Hepatic stellate cell (primary cell): Measurements from ENCODE around the gene RC3H2.
A peak's percentile ranks its signal among the peaks of the same experiment; 100 is the strongest.
"Not testable (repeated sequence)": the region's sequence is repeated elsewhere in the genome, so short reads cannot be mapped to it uniquely, and the experiment has no call there.

Source experiments
- DNase-seq: peaks from one replicate; pipeline ENCODE4 v3.0.0; 2011; ENCODE audit warnings: low spot score

RC3H2 gene

DNA sequence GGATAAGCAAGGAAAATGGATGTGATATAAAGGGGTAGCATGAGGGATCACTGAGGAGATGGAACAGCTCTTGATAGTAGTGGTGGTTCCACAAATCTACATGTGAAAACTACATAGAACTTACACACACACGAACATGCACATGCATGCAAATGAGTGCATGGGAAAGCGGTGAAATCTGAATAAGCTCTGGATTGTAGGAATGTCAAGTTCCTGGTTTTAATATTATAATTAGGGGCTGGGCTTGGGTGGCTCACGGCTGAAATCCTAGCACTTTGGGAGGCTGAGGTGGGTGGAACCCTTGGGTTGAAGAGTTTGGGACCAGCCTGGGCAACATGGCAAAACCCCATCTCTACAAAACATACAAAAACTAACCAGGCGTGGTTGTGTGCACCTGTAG is 63.7 kb downstream of the RC3H2 start:
- DNase-seq = no peak

DNA sequence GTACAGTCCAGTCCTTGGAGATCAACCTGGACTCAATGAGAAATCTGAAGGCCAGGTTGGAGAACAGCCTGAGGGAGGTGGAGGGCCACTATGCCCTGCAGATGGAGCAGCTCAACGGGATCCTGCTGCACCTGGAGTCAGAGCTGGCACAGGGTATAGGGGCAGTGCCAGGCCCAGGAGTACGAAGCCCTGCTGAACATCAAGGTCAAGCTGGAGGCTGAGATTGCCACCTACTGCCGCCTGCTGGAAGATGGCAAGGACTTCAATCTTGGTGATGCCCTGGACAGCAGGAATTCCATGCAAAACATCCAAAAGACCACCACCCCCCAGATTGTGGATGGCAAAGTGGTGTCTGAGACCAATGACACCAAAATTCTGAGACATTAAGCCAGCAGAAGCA is 66.7 kb downstream of the RC3H2 start:
- not testable (repeated sequence) for DNase-seq

DNA sequence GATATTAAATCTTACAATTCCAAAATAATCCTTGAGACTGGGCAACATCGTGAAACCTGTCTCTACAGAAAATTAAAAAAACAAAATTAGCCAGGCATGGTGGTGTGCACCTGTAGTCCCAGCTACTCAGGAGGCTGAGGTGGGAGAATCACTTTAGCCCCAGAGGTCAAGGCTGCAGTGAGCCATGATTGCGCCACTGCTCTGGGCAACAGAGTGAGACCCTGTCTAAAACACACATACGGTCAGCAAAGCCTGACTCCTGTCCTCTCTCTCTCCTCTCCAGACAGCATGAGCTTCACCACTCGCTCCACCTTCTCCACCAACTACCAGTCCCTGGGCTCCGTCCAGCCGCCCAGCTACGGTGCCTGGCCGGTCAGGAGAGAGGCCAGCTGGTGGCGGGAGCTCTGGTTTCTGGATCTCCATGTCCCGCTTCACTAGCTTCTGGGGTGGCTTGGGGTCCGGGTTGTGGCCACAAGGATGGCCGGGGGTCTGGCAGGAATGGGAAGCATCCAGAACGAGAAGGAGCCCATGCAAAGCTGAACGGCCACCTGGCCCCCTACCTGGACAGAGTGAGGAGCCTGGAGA is 67.8 kb downstream of the RC3H2 start:
- no peak for DNase-seq

DNA sequence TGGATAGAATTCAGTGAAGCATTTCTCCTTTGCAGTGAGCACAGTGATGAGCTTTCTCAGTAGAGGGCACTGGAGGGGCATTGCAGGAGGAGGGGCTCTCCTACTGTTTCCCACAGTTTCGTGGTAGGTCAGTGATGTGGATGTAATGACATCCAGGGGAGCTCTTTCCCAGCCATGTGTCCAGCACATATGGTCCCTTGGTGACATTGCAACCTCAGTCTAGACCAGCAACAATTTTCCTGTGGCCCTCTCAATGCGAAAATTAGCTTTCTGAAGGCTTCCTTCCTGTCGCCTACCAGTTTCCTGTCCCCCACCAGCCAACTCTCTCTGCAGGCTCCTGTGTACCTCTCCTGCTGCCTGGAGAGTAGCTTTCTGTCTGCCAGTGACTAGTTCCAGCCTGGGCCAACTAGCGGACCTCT is 69.8 kb downstream of the RC3H2 start:
- DNase-seq = no peak

DNA sequence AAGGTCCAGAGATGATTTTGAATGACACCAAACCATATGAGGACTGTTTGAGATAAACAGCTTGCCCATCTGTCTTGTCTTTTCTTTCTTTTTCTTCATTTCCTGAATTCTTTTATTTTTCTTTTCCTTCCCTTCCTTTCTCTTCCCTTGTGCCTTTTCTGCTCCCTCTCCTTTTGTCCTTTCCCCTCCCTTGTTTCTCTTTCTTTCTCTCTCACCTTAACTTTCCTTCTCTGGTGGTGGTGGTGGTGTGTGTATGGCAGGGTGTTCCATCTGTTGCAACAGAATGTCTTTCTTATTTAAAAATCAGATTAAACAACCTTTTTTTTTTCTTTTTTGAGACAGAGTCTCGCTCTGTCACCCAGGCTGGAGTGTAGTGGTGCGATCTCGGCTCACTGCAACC is 73.0 kb downstream of the RC3H2 start:
- DNase-seq = no peak

DNA sequence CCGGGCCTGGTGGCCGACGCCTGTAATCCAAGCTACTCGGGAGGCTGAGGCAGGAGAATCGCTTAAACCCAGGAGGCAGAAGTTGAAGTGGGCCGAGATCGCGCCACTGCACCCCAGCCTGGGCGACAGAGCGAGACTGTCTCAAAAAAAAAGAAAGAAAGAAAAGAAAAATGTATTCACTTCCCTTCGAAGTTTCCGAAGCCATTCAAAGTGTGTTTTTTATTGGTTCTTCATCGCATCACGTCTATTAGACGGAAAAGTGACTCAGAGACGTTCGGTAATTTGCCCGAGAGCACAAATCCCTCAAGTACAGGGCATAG is 76.2 kb downstream of the RC3H2 start:
- DNase-seq = not testable (repeated sequence)

DNA sequence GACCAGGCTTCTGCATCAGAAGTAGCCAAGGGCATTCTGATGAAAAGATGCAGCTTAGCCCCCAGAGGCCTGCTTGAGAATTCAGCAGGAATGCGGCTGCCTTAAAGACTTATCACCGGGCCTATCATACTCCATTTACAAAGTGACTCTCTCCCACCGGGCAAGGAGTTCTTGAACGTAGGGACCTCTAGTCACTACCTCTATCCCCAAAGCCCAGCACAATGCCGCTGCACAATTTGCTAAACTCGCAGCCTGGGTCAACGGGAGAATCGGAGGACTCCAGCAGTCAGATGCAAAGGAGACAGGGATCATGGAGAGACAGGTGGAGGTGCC is 77.4 kb downstream of the RC3H2 start:
- peak; percentile 56 for DNase-seq

DNA sequence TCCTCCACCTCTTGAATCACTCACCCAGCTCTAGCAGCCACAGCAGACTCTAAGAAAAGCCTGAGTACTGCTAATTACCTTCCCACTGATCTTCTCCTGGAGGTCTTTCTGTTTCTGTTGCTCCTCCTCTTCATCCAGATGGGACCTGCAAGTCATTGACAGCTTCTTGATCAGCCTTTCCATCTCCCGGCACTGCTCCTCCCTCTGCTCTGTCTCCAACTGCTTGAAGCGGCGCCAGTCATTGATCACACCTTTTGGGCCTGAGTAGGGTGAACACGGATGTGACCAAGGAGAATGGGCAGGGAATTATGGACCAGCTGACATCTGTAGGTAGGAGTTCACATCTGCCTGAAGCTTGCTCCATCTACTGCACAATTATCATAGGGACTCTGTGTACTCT is 82.2 kb downstream of the RC3H2 start:
- no peak for DNase-seq

DNA sequence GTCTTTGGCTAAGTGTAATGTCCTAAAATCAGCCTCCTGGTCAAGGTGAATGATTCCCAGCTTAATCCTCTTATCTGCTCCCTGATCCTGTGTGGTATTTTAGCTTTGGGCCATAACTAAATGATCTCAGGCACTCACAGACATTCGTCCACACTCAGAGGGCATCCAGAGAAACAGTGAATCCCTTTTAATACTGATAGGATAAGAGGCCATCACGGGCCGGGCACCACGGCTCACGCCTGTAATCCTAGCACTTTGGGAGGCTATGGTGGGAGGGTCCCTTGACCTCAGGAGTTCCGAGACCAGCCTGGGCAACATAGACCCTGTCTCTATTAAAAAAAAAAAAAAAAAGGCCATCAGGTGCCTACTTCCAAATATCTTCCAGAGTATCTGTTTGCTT is 83.1 kb downstream of the RC3H2 start:
- no peak for DNase-seq

DNA sequence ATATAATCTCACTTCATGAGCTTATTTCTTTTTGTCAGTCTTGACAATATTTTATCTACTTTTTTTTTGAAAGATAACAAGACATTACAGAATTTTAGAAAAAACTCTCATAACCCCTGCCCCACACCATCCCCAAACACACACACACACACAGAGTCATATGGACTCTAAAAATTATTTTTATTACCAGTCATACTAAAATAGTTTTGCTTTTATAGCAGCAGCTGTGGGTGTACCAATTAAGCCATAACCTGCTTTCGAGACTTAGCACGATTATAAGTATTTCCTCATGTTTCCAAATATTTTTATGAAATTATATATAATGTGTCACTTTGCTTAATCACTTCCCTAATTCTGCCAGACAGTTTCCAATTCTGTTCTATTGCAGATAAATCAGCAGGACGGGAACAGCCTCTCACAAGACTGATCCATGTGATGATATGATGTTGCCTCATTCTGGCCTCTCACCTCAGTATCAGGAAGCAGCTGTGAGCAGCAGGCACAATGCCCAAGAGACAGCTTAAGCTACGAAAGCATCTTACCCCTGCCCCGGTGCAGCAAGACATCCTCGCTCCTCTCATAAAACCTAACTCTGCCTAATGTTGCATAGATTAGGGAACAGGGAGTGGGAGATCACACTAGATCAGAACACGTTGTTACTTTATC is 83.7 kb downstream of the RC3H2 start:
- DNase-seq = no peak

DNA sequence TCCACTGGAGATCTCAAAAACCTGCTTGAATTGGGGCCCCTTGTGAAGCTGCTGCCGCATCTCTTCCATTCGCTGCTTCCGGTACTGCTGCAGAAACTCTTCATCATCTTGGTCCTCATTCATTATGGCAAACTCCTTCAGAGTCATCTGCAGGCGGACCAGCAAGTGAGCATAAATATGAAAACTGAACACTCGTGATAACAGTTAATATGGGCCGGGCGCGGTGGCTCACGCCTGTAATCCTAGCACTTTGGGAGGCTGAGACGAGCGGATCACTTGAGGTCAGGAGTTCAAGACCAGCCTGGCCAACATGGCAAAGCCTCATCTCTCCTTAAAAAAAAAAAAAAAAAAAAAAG is 84.7 kb downstream of the RC3H2 start:
- no peak for DNase-seq

DNA sequence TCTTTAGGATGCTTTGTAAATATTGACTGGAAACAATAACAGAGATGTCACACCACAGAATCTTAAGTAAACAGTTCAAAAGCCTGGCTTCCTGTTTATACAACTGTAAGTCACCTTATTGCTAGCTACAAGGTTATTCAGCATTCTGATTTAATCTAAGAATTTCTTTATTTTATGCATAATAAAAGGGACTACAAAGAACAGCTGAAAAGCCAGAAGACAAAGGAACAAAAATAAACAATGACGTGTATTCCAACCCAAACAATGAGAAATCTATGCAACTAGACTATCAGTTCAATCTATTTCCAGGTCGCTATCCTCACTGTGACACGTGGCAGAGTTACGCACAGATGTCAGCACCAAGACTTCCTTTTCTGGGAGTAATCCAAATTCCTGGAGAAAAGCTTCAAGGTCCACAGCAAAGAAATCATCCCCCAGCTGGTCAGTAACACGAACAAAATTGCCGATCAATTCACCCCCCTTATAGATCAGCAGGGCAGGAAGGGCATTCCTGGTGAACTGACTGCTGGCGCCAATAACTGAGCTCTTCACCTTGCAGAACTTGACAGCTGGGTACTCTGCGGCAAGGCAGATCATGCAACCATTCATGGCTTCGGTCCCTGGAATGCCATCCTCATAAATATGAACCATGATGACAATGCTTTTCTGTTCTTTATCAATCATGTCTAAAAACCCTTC is 85.2 kb downstream of the RC3H2 start:
- no peak for DNase-seq

DNA sequence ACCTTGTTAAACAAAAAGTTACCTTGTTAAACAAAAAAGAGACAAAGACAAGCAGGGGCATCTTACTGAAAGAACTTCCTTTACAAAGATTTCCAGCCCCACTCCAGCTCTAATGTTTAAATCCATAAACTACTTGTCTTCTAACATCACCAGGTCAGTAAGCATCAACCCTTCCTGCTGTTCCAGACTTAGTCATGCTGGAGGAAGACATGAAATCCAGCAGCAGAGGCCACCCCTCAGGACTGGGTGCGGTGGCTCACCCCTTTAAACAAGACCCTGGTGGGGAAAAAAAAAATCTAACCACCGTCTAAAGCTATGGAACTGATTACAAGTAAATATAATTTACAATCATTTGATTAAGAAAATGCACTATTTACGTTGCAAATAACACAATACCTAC is 85.8 kb downstream of the RC3H2 start:
- peak; percentile 53 for DNase-seq

DNA sequence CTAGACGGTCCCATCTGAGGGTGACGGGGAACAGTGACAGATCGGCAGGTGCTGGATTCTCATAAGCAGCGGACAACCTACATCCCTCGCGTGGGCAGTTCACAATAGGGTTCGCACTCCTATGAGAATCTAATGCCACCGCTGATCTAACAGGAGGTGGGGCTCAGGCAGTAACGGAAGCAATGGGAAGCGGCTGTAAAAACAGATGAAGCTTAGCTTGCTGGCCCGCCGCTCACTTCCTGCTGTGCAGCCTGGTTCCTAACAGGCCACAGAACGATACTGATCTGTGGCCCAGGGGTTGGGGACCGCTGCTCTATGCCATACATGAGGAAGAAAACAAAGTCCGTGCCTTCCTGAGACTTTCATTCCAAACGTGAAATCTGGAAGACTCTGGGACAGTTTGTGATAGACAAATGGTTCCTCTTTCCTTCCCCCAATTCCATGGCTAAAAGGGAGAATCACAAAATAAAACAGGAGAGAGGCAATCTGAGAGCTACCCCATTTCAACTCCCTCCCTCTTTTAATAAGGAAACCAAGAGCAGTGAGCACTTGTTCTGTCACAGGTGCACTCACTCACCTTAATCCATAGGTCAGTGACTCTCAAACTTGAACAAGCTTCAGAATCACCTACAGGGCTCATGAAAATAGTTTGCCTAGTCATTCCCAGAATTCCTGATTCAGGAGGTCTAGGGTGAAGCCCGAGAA is 88.8 kb downstream of the RC3H2 start:
- no peak for DNase-seq

DNA sequence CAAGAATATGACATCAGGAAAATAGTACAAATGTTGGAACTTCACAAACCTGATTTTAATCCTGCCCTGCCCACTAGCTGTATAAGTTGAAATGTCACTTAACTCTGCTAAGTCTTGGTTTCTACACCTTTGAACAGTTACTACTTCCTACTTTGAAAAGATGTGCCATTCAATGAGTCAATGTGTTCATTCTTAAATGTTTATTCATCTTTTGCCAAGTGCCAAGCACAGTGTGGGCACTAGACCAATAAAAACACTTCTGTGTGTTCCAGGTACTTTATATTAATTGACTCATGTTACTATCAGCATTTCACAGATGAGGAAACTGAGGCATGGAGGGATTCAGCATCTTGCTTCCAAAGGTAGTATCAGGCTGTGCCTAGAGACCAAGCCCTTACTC is 89.6 kb downstream of the RC3H2 start:
- no peak for DNase-seq

DNA sequence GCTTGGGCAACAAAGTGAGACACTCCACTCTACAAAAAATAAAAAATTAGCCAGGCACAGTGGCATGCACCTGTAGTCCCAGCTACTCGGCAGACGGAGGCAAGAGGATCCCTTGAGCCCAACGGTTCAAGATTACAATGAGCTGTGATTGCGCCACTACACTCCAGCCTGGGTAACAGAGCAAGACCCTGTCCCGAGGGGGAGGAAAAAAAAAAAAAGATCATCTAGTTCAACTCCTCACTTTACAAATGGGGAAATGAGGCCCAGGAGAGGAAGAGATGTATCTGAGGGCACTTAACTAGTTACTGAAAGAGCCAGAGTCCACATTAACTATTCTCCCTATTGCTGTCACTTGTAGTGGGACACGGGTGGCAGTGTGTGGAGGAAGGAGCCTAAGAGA is 90.6 kb downstream of the RC3H2 start:
- DNase-seq = no peak

DNA sequence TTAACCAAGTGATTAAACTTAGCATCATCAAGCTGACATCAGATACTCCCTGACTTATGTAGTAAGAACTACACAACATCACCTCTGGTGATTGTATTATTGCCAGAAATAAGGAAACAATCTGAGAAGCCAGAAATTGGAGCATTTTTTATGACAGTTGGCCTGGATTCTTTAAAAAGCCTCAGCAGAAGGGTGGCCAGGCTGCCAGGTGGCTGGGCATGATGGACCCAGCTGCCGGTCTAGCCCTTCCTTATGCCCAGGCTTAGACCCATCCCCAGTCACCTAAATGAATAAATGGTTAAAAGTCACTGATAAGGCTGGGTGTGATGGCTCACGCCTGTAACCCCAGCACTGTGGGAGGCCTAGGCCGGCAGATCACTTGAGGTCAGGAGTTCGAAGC is 92.4 kb downstream of the RC3H2 start:
- DNase-seq = no peak

DNA sequence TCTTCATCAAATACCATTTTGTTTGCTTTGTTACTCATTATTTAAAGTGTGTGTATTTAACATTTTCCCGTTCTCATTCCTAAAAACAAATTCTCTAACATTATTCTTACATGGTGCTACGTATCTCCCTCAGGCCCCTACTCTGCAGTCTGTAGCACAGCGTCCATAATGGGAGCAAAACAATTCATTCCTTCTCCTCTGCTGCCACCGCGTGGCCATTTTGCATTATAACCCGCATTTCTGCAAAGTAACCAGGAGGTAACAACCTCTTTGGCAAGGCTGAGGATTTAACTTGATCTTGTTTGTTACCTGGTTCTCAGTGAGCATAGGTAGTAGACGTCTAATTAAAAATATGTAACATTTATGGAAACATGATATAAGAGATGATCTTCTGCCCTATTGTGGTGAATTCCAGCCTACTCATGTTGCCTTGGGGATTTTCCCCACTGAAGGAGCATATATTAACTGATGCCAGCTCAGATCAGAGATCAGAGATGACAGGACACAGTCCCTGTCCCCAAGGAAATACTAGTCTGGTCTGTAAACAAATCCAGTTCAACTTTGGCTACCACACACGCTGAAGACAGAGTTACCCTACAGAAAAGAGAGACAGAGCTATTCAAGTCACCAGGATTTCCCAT is 94.7 kb downstream of the RC3H2 start:
- DNase-seq = peak; percentile 74

DNA sequence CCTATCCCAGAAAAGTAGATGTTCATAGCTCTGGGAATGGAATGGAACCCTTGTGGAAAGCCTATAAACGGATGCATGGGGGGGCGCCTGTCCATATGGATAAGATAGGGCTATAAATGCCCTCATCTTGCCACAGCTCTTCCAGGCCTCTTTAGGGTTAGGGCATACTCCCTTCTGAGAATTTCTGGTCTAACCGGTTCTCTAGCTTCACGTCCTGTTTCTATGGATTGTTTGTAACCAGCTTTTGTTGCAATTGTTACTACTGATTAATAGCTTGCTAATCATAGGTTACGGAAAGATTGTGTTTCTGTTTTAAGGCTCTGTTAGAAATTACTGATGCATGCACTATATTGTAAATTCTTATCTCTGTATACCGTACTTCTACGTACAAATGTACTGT is 95.9 kb downstream of the RC3H2 start:
- not testable (repeated sequence) for DNase-seq

DNA sequence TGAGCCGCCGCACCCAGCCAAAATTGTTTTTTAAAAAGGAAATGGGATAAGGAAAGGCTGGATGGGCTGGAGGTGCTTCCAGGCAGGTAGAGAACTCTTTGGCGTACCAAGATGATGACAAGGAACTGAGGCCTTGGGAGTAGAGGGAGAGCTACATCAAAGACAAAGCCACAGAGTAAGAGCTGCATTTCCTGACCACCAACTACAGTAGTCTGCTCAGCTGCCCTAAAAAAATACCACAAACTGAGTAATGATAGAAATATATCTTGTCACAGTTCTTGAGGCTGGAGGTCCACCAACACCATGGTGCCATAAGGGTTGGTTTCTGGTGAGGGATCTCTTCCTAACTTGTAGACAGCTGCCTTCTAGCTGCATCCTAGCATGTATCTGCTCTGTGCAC is 97.0 kb downstream of the RC3H2 start:
- DNase-seq = no peak

DNA sequence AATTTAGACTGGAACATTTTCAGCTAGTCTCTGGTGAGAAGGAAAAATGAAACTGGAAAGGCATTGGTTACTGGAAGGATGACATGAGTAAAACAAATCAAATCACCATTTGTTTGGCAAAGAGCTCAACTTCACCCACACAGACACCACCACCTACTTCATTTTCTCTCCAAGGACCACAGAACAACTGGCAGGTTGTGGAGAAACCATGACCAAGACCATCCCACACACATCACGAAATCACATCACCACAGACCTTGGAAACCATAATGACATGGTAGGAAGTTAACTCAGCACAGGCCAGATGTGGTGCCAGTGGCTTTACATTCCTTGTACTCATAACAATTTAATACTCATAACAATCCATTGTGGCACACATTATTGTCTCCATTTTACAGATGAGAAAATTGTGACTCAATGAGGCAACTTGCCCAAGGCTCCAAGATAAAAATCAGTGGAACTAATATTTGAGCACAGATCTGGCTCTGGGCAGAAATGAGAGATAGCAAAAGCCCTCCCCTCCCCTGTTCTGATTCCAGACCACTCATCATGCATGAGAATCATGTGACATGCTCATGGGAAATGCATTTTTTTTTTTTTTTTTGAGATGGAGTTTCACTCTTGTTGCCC is 97.8 kb downstream of the RC3H2 start:
- DNase-seq = no peak

DNA sequence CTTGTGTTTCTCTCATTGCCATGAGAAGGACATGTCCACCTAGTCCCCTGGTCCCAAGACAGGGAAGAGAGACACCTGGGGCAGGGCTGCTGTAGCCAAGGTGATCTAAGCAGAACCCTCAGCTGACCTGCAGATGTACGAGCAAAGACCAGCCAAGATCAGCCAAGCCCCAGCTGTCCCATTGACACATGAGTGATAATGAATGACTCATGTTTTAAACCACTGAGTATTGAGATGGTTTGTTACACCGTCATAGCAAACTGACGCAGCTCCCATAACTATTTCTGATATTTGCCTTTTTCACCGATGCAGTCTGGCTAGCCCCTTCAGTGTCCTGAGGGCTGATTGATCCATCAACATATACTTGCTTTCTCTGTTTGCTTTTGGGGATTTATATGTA is 98.5 kb downstream of the RC3H2 start:
- no peak for DNase-seq
